Activated CD4-positive, alpha-beta T cell treated with anti-CD3 and anti-CD28 coated beads for 36 hours (primary cell): ENCODE measurements around the gene SOHLH1. TPM values are rescaled to one million over a fixed set of nuclear protein-coding genes. Genes with fewer than 3 reads are reported as not detected.

ENCODE experiments used
- total RNA-seq, 2 experiments: library from RNA; stranded (reverse); gene quantifications; one replicate each; pipeline ENCODE4 v1.2.3, GENCODE V29; 2021

SOHLH1 gene
- total RNA-seq, 2 experiments from 2014 or later = not detected

Other genes starting within 250 kb of the SOHLH1 start
- 1 to 10 TPM; 1.5 to 2.4 TPM for gene PPP1R26, start 219.7 kb downstream of the SOHLH1 start, total RNA-seq
- gene MRPS2, start 198.8 kb downstream of the SOHLH1 start, total RNA-seq = 10 to 100 TPM; 50.0 to 70.6 TPM
- not detected for gene LCN1, start 178.0 kb downstream of the SOHLH1 start, total RNA-seq
- not detected for gene OBP2A, start 153.4 kb downstream of the SOHLH1 start, total RNA-seq
- gene PAEP, start 137.7 kb downstream of the SOHLH1 start, total RNA-seq = not detected
- not detected for gene GLT6D1, start 59.9 kb downstream of the SOHLH1 start, total RNA-seq
- gene LCN9, start 36.2 kb downstream of the SOHLH1 start, total RNA-seq = not detected
- gene KCNT1, start 2.7 kb upstream of the SOHLH1 start, total RNA-seq = not detected
- gene CAMSAP1, start 208.1 kb upstream of the SOHLH1 start, total RNA-seq = 10 to 100 TPM; 31.2 to 33.4 TPM